ENCODE results near the gene HHAT. TPM values are rescaled to one million over a fixed set of nuclear protein-coding genes. Genes with fewer than 3 reads are reported as not detected.

HHAT gene
- total RNA-seq, 2 experiments from 2014 or later, result 5.2 to 9.5 TPM

DNA sequence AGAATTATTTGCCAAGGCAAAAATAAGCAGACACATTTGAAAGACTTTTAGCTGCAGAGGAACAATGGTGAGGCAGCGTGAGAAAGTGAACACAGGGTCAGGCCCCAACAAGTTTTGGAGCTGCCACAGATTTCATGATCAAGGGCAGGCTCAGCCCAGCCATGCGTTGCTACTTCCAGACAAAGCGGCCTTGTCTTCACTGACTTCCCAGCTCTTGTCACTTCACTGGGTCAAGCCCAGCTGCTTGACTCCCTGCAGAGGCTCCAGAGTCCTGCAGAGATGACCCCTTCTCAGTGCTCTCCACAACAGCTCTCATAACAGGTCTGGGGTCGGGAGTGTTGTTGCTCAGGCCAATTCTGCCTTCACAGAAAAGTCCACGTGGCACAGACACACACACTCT, 35.8 kb downstream of the HHAT start:
- no peak overlapping the region for H3K27ac ChIP-seq (ENCODE audit: low read depth, low read length, poor library complexity, severe bottlenecking)
- no peak overlapping the region for H3K4me2 ChIP-seq (ENCODE audit: low read length)
- H3K36me3 ChIP-seq (ENCODE audit: insufficient read depth, low read length), result no peaks in the 10 kb centered on the region
- intact Hi-C loops (cut with micrococcal nuclease; ENCODE audit: unreplicated experiment), result no loop called here
- CTCF ChIA-PET (ENCODE audit: unreplicated experiment), result no interaction called here
- H3K79me2 ChIP-seq (ENCODE audit: insufficient read depth, low read depth, low read length), result no peaks in the 10 kb centered on the region
- no peak for DNase-seq (ENCODE audit: low spot score)
- H3K9me3 ChIP-seq (ENCODE audit: low read length), result no peaks in the 10 kb centered on the region
- no peaks in the 10 kb centered on the region for H3K9me2 ChIP-seq (ENCODE audit: insufficient read depth, low read length)
- no TSS peak for BruUV-seq (replicated peaks)
- H3K4me3 ChIP-seq (ENCODE audit: low read depth, low read length, poor library complexity, severe bottlenecking), result no peak overlapping the region
- TF ChIP-seq EZH2phosphoT487 (IDR thresholded peaks at IDR 0.05; ENCODE audit: borderline replicate concordance, low read depth, low read length), result no peak
- TF ChIP-seq, protein P1, sequence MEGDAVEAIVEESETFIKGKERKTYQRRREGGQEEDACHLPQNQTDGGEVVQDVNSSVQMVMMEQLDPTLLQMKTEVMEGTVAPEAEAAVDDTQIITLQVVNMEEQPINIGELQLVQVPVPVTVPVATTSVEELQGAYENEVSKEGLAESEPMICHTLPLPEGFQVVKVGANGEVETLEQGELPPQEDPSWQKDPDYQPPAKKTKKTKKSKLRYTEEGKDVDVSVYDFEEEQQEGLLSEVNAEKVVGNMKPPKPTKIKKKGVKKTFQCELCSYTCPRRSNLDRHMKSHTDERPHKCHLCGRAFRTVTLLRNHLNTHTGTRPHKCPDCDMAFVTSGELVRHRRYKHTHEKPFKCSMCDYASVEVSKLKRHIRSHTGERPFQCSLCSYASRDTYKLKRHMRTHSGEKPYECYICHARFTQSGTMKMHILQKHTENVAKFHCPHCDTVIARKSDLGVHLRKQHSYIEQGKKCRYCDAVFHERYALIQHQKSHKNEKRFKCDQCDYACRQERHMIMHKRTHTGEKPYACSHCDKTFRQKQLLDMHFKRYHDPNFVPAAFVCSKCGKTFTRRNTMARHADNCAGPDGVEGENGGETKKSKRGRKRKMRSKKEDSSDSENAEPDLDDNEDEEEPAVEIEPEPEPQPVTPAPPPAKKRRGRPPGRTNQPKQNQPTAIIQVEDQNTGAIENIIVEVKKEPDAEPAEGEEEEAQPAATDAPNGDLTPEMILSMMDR (conservative IDR thresholded peaks at IDR 0.05; ENCODE audit: low read length), result no peak
- H2AFZ ChIP-seq (ENCODE audit: low read length), result no peak overlapping the region
- H3K4me1 ChIP-seq (ENCODE audit: insufficient read depth, low read length, poor library complexity, severe bottlenecking), result no peaks in the 10 kb centered on the region
- POLR2A ChIA-PET, result interaction anchor here (0.7 kb wide), 1 partner anchor 137 kb away, joined by 3 read pairs; no protein-coding TSS in a partner anchor
- no peaks in the 10 kb centered on the region for H4K20me1 ChIP-seq (ENCODE audit: insufficient read depth, low read length)

GRCh38 chr1:210366767-210367166, 38.1 kb downstream of the HHAT start:
- H4K20me1 ChIP-seq (ENCODE audit: insufficient read depth, low read length), result no peaks in the 10 kb centered on the region
- no TSS peak for BruUV-seq (replicated peaks)
- no peak for TF ChIP-seq EZH2phosphoT487 (IDR thresholded peaks at IDR 0.05; ENCODE audit: borderline replicate concordance, low read depth, low read length)
- TF ChIP-seq, protein P1 (conservative IDR thresholded peaks at IDR 0.05; ENCODE audit: low read length), result no peak
- no peak overlapping the region for H3K4me3 ChIP-seq (ENCODE audit: low read depth, low read length, poor library complexity, severe bottlenecking)
- no peaks in the 10 kb centered on the region for H3K36me3 ChIP-seq (ENCODE audit: insufficient read depth, low read length)
- CTCF ChIA-PET (ENCODE audit: unreplicated experiment), result no interaction called here
- DNase-seq (ENCODE audit: low spot score), result no peak
- no peak overlapping the region for H3K4me2 ChIP-seq (ENCODE audit: low read length)
- H3K27ac ChIP-seq (ENCODE audit: low read depth, low read length, poor library complexity, severe bottlenecking), result no peak overlapping the region
- H2AFZ ChIP-seq (ENCODE audit: low read length), result no peak overlapping the region
- intact Hi-C loops (cut with micrococcal nuclease; ENCODE audit: unreplicated experiment), result no loop called here
- no peaks in the 10 kb centered on the region for H3K9me2 ChIP-seq (ENCODE audit: insufficient read depth, low read length)
- POLR2A ChIA-PET, result interaction anchor here (1.0 kb wide), 1 partner anchor 16 kb away, joined by 3 read pairs; no protein-coding TSS in a partner anchor
- H3K79me2 ChIP-seq (ENCODE audit: insufficient read depth, low read depth, low read length), result no peaks in the 10 kb centered on the region
- no peaks in the 10 kb centered on the region for H3K9me3 ChIP-seq (ENCODE audit: low read length)
- H3K4me1 ChIP-seq (ENCODE audit: insufficient read depth, low read length, poor library complexity, severe bottlenecking), result no peaks in the 10 kb centered on the region

DNA sequence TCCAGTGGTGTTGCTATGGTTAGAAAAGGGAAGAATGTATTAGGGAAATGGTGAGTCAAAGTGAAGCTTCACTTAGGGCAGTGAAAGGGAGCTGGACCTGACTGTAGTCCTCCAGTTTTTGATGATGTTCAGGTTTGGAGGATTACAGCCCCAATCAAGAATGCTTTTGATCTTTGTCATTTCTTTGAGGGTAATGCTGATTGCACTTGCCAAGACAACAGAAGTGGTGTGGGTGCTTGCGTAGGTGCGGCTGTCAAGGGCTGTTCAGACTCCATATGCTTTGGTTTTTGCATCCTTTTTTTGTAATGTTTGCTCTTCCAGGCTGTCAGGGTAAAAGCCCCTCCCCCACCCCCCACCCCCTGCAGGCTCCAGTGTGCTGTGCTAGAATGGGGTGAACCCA, 38.9 kb downstream of the HHAT start:
- CTCF ChIA-PET (ENCODE audit: unreplicated experiment), result no interaction called here
- TF ChIP-seq, protein P1 (conservative IDR thresholded peaks at IDR 0.05; ENCODE audit: low read length), result no peak
- no peak for TF ChIP-seq EZH2phosphoT487 (IDR thresholded peaks at IDR 0.05; ENCODE audit: borderline replicate concordance, low read depth, low read length)

More for the DNA sequence above, 38.9 kb downstream of the HHAT start:
- Histone ChIP-seq H3K9me2 (ENCODE audit: insufficient read depth, low read length) (no peaks in the 10 kb centered on the region), H3K4me1 (ENCODE audit: insufficient read depth, low read length, poor library complexity, severe bottlenecking) (no peaks in the 10 kb centered on the region), H4K20me1 (ENCODE audit: insufficient read depth, low read length) (no peaks in the 10 kb centered on the region), H3K79me2 (ENCODE audit: insufficient read depth, low read depth, low read length) (no peaks in the 10 kb centered on the region), H3K9me3 (ENCODE audit: low read length) (no peaks in the 10 kb centered on the region), H3K4me3 (ENCODE audit: low read depth, low read length, poor library complexity, severe bottlenecking) (no peak overlapping the region), H3K36me3 (ENCODE audit: insufficient read depth, low read length) (no peaks in the 10 kb centered on the region), H3K27ac (ENCODE audit: low read depth, low read length, poor library complexity, severe bottlenecking) (no peak overlapping the region), H2AFZ (ENCODE audit: low read length) (no peak overlapping the region), H3K4me2 (ENCODE audit: low read length) (no peak overlapping the region)
- DNase-seq (ENCODE audit: low spot score), result no peak
- POLR2A ChIA-PET, result interaction anchor here (1.0 kb wide), 1 partner anchor 17 kb away, joined by 3 read pairs; no protein-coding TSS in a partner anchor
- intact Hi-C loops (cut with micrococcal nuclease; ENCODE audit: unreplicated experiment), result no loop called here
- BruUV-seq (replicated peaks), result no TSS peak
